Liver (tissue), 9 donors: ENCODE measurements around the gene NUDT12. TPM values are rescaled to one million over a fixed set of nuclear protein-coding genes. Genes with fewer than 3 reads are reported as not detected.

Experiments used
- DNase-seq: peaks from one replicate; pipeline ENCODE4 v3.0.0-alpha.2; 2017; ENCODE audit warnings: low spot score
- H3K27ac ChIP-seq, 2 donors: one replicate each; pipeline ENCODE4 v1.7.0; 2013; ENCODE audit warnings: inconsistent platforms in 2 of 2, low read length in 2 of 2, control low read depth in 1 of 2, low read depth in 1 of 2, mild to moderate bottlenecking in 1 of 2
- H3K27me3 ChIP-seq, 4 donors: one replicate each; pipeline versions ENCODE4 v1.6.1 to v1.7.0; 2013; ENCODE audit warnings: low read length in 3 of 4, inconsistent platforms in 1 of 4, mild to moderate bottlenecking in 1 of 4, moderate library complexity in 1 of 4; ENCODE audit not compliant: control insufficient read depth in 4 of 4, insufficient read depth in 4 of 4
- H3K36me3 ChIP-seq, 4 donors: one replicate each; pipeline versions ENCODE4 v1.6.1 to v1.7.0; 2013; ENCODE audit warnings: low read length in 3 of 4, mild to moderate bottlenecking in 3 of 4, low read depth in 1 of 4, moderate library complexity in 1 of 4; ENCODE audit not compliant: control insufficient read depth in 4 of 4, insufficient read depth in 3 of 4
- H3K4me1 ChIP-seq, 4 donors: one replicate each; pipeline versions ENCODE4 v1.6.1 to v1.7.0; 2013; ENCODE audit warnings: low read length in 3 of 4, mild to moderate bottlenecking in 3 of 4, moderate library complexity in 1 of 4; ENCODE audit not compliant: control insufficient read depth in 4 of 4, insufficient read depth in 4 of 4
- H3K4me3 ChIP-seq, 3 donors: one replicate each; pipeline versions ENCODE4 v1.6.1 to v1.7.0; 2013; ENCODE audit warnings: low read length in 3 of 3, control low read depth in 1 of 3, low read depth in 1 of 3, mild to moderate bottlenecking in 1 of 3
- H3K9ac ChIP-seq, 2 donors: one replicate each; pipeline ENCODE4 v1.7.0; 2013; ENCODE audit warnings: low read length in 2 of 2, mild to moderate bottlenecking in 2 of 2, moderate library complexity in 2 of 2, control low read depth in 1 of 2, low read depth in 1 of 2
- H3K9me3 ChIP-seq, 4 donors: one replicate each; pipeline versions ENCODE4 v1.6.1 to v1.7.0; 2013; ENCODE audit warnings: low read length in 3 of 4; ENCODE audit not compliant: control insufficient read depth in 4 of 4
- ATF3 ChIP-seq: IDR thresholded peaks from 2 replicates; pipeline ENCODE4 v1.6.1; 2016; ENCODE audit warnings: antibody characterized with exemption
- CTCF ChIP-seq: fragments of 150-350 bp; IDR thresholded peaks from 2 replicates; pipeline ENCODE4 v1.5.1; 2017; ENCODE audit warnings: improper control_type of control experiment, low read depth, low read length; ENCODE audit not compliant: missing input control
- EGR1 ChIP-seq, 2 donors: IDR thresholded peaks; 2 replicates each; pipeline ENCODE4 v1.6.1; 2016 to 2018; ENCODE audit warnings: antibody characterized with exemption in 2 of 2, low read depth in 2 of 2
- FOXA1 ChIP-seq: IDR thresholded peaks from 2 replicates; pipeline ENCODE4 v1.6.1; 2016; ENCODE audit warnings: antibody characterized with exemption
- FOXA2 ChIP-seq: IDR thresholded peaks from 2 replicates; pipeline ENCODE4 v1.6.1; 2016; ENCODE audit warnings: antibody characterized with exemption
- HNF4A ChIP-seq, 2 donors: conservative IDR thresholded peaks; 2 replicates each; pipeline ENCODE4 v1.6.1; 2016; ENCODE audit warnings: antibody characterized with exemption in 2 of 2, mild to moderate bottlenecking in 2 of 2
- HNF4G ChIP-seq: IDR thresholded peaks from 2 replicates; pipeline ENCODE4 v1.6.1; 2016; ENCODE audit warnings: antibody characterized with exemption
- JUND ChIP-seq, 2 donors: IDR thresholded peaks; 2 replicates each; pipeline ENCODE4 v1.6.1; 2016; ENCODE audit warnings: antibody characterized with exemption in 2 of 2
- NR2F2 ChIP-seq: IDR thresholded peaks from 2 replicates; pipeline ENCODE4 v1.6.1; 2016; ENCODE audit warnings: antibody characterized with exemption
- RAD21 ChIP-seq, 2 donors: IDR thresholded peaks; 2 replicates each; pipeline ENCODE4 v1.6.1; 2016; ENCODE audit warnings: antibody characterized with exemption in 2 of 2, mild to moderate bottlenecking in 2 of 2
- REST ChIP-seq: IDR thresholded peaks from 2 replicates; pipeline ENCODE4 v1.6.1; 2016; ENCODE audit warnings: antibody characterized with exemption, mild to moderate bottlenecking
- RXRA ChIP-seq, 2 donors: IDR thresholded peaks; 2 replicates each; pipeline ENCODE4 v1.6.1; 2017 to 2018; ENCODE audit warnings: antibody characterized with exemption in 2 of 2, mild to moderate bottlenecking in 1 of 2
- SP1 ChIP-seq: IDR thresholded peaks from 2 replicates; pipeline ENCODE4 v1.6.1; 2018; ENCODE audit warnings: antibody characterized with exemption, mild to moderate bottlenecking
- TAF1 ChIP-seq: conservative IDR thresholded peaks from 2 replicates; pipeline ENCODE4 v1.6.1; 2016; ENCODE audit warnings: antibody characterized with exemption, mild to moderate bottlenecking
- ZBTB33 ChIP-seq: IDR thresholded peaks from 2 replicates; pipeline ENCODE4 v1.6.1; 2016; ENCODE audit warnings: antibody characterized with exemption
- WGBS: extraction: QIAGEN DNeasy Blood & Tissue Kit; methylation state at CpG from one replicate; pipeline ENCODE4 v1.1.7; 2013; 5-methylcytosine and 5-hydroxymethylcytosine counted together
- polyA plus RNA-seq, 2 donors: library from polyadenylated mRNA; stranded (reverse) in 1 of 2; unstranded in 1 of 2; fragments of 200-250 nt in 1 of 2; fragments of >200 nt in 1 of 2; fragmentation: Nextera tagmentation in 1 of 2; extraction: Ambion mirVana in 1 of 2; gene quantifications; one replicate each; pipeline versions ENCODE4 v1.2.1 to v1.2.3, GENCODE V29; 2013 to 2015
- total RNA-seq, 2 donors: library from RNA; depleted of rRNA; stranded (reverse); fragments of >200 nt; gene quantifications; one replicate each; pipeline ENCODE4 v1.2.3, GENCODE V29; 2014
- donor health status: healthy.
- donor health status: healthy.
- donor health status: healthy.
- donor health status: healthy.
- donor health status: healthy.

NUDT12 gene
- total and polyA plus RNA-seq, 4 donors = 8.6 to 19.0 (median 13.3) TPM

- TF ChIP-seq TAF1 (no peak), ZBTB33 (no peak), JUND (IDR thresholded peaks at IDR 0.05) (no peak), EGR1 (IDR thresholded peaks at IDR 0.05; ENCODE audit: low read depth in 2 of 2) (no peak), ATF3 (no peak), RXRA (IDR thresholded peaks at IDR 0.05) (no peak), CTCF (no peak), REST (no peak), SP1 (no peak), RAD21 (IDR thresholded peaks at IDR 0.05) (no peak), FOXA2 (no peak), HNF4A (conservative IDR thresholded peaks at IDR 0.05) (no peak)
These were observed 40.0 kb downstream of the NUDT12 start for GRCh38 chr5:103522586-103522985.

GRCh38 chr5:103519550-103519949, 43.0 kb downstream of the NUDT12 start:
- H3K27me3 ChIP-seq = no peaks in the 10 kb centered on the region
- H3K4me1 ChIP-seq = no peaks in the 10 kb centered on the region
- no peak overlapping the region for H3K27ac ChIP-seq
- H3K9ac ChIP-seq = no peak overlapping the region
- H3K9me3 ChIP-seq = no peaks in the 10 kb centered on the region
- H3K4me3 ChIP-seq = no peak overlapping the region
- TF ChIP-seq FOXA1 (no peak), EGR1 (IDR thresholded peaks at IDR 0.05; ENCODE audit: low read depth in 2 of 2) (no peak), REST (no peak), HNF4A (conservative IDR thresholded peaks at IDR 0.05) (no peak), NR2F2 (no peak), FOXA2 (no peak), HNF4G (no peak), CTCF (no peak)
- 76% methylated on average over 4 of the region's 4 CpGs for WGBS
- DNase-seq = no peak
- H3K36me3 ChIP-seq = no peaks in the 10 kb centered on the region

More at GRCh38 chr5:103522586-103522985, 40.0 kb downstream of the NUDT12 start:
- WGBS = 89% methylated on average over 5 of the region's 5 CpGs
- H3K9ac ChIP-seq = no peak overlapping the region
- no peaks in the 10 kb centered on the region for H3K27me3 ChIP-seq
- no peak overlapping the region for H3K27ac ChIP-seq
- no peaks in the 10 kb centered on the region for H3K4me1 ChIP-seq
- no peak overlapping the region for H3K4me3 ChIP-seq
- H3K36me3 ChIP-seq = no peaks in the 10 kb centered on the region
- no peak for DNase-seq
- H3K9me3 ChIP-seq = no peaks in the 10 kb centered on the region
